ENCODE measurements around the gene GPC6.

Gene GPC6

DNA sequence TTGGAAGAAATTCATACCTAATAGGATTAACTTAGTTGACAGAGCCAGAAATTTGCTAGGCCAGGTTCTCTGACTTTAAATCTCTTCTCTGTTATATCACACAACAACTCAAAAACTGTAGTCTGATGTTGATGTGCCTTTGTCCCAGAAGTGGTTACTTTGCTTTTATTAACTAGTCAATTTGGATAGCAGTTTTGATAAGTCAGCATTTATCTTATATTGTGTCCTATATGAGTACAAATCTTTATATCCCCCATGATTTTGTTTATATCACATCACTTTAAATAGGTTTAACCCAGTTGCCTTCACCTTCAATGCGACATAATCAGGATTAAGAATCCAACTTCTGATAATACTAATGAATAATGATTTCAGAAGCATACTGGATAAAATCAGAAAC, 459.3 kb downstream of the GPC6 start:
- no peak for DNase-seq (ENCODE audit: low spot score)

DNA sequence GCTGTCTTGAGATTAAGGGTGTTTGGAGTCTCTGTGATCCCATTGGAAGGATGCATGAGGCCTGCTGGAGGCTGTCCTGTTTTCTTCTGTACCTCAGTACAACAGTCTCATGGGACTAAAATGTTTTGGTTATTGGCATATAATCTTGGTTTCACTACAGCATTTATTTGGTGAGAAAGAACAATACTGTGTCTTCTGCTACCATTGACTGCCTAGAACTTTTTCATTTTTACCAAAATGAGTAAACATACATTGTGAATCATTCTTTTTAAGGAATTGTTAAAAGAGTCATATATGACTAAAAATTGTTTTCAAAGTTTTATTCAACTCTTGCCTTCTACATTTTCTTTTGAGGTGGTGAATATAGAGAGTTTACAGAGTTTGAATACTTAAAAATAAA, 459.8 kb downstream of the GPC6 start:
- DNase-seq (ENCODE audit: low spot score), result no peak

DNA sequence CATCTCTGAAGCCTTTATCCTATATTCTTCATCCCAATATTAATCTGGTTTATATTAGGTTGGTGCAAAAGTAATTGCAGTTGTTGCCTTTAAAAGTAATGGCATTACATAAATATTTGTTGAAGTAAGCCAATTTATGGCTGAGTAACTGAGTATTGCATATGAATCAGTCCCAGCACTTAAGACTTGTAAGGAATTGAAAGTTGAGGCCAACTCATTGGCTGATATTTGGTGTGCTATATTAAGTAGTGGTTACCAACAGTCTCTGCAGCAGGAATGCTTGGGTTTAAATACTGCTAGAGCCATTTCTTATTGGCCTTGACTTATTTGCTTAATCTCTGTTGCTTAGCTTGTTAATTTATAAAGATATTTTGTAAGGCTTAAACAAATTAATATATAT, 460.7 kb downstream of the GPC6 start:
- DNase-seq (ENCODE audit: low spot score), result no peak

DNA sequence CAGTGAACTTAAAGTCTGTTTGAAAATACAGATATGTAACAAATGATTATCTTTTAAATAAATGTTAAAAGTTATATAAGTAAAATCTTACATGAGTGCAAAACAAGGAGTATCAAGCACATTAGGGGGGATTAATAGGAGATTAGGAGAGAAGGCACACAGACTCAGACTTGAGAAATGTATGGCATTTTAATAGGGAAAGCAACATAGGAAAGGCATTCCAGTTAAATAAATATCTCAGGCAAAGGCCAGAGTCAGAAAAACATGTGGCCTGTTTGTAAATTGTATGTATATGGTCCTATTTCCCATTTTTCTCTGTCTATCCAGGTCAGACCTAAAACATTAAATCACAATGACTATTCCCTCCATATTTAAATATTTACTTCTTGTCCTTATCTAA, 462.7 kb downstream of the GPC6 start:
- no peak for DNase-seq (ENCODE audit: low spot score)

DNA sequence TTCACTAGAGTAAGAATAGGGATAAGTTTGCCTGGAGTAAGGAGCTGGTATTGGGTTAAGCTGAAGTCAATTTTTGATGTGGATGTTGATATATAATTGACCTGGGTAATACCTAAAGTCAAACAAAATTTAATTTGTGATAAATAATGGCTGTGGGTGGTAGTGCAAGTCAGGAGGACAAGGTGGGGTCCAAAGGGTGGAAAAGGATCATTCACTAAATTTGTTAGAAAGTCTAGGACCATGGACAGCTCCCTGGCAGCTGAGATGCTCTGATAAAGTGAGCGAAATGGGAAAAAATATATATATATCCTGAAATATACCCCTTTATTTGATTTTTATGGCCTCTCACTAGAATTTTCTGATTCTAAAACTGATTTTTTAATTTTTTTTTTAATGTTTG, 463.5 kb downstream of the GPC6 start:
- DNase-seq (ENCODE audit: low spot score), result no peak

DNA sequence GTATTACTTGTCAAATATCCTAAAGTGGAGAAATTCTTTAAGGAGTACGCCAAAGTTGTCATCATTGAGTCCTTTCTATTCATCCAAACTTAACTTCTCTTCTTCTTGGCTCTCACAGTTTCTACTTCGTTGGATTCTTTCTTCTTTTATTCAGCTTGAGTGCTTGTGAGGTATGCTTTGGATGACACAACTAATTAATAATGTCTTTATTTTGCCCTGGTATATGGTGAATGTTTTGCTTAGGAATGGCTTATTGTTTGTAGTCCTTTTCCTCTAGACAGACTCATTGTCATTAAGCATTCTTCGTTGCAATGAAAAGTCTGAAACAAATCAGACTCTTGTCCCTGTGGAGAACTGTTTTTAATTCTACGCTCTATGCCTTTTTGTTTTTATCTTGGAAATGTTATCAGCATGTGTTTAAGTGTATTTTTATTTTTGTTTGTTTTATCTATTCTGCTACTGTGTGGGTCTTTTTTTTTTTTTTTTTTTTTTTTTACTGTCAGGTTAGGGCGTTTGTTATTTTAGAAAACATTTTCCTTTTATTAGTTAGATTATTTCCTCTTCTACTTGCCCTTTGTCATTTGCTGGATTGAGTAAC, 471.5 kb downstream of the GPC6 start:
- no peak for DNase-seq (ENCODE audit: low spot score)

DNA sequence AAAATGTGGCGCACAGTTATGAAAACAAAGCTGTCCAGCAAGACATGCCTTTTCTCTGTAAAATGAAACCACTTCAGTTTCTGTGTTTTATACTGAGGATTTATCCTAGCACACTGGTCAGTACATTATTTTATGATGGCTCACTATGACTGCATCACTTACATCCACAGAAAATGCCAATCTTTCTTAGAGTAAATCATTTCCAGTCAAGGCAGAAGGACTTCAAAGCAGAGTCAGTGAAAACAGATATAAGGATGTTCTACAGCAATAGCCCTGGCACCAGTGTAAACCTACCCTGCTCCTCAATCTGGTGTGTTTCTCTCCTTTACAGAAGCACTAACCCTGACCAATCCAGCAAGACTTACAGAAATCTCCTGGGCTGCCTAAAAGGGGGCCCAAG, 473.5 kb downstream of the GPC6 start:
- DNase-seq (ENCODE audit: low spot score), result no peak

DNA sequence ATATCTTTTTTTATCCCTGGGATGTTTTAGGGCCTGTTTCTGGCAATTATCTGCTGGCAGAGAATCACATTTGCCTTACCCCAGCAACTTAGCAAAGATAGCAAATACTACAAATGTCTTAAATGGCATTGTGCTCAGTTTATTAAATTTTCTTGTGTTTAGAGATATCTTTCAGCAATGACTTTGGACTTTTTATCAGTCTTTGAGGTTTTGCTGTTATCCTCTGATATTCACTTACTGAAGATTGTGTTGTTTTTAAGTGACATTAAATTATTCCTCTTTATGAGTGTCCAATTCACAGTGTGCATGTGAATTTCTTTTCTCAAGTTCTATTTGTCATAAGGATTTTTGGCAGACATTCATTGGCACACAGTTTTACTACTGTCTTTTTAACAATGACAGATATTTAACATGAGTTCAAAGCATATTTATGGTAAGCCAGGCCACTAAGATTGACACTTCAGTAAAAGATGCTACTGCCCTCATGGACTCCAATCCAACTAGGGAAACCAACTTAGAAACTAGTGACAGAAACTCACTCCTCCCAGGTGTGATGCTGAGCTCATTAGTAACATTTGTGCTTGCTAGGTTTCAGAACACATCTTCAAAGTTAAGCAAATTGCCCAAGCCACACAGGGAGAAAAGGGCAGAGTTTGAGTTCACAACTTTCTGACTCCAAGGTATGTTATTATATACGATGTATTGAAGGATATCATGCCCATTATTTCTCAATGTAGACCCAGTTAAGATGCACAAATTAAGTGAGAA, 481.9 kb downstream of the GPC6 start:
- no peak for DNase-seq (ENCODE audit: low spot score)

DNA sequence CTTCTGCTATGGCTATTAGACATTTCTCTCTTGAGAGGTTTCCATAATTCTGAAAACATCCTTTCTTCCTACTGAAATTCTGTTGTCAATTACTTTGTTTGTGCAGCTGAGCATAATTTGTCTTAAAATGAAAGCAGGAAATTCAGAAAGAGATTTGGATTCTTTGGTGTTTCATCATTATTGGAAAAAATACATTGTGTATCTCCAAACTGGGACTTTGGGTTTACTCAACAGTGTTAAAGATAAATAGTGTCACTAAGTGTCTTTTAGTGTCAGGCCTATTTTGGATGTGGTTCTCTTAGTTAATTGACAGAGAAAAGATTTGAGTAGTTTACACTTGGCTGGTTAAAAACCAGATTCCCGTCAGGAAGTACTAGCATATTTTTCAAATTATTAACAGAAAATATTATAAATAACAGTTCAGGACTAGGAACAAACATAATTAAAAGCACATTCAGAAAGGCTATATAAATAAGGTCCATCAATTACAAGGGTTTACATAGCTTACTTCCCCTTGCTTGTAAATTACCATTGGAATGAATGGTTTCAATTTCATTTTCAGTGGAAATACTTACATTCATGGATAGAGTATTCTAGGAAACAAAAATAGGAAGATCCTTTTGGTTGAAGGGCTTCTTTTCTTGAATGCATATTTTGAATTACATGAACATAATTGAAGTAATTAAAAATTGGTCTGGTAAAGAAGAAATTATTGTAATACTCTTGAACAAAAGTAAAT, 483.1 kb downstream of the GPC6 start:
- DNase-seq (ENCODE audit: low spot score), result no peak

DNA sequence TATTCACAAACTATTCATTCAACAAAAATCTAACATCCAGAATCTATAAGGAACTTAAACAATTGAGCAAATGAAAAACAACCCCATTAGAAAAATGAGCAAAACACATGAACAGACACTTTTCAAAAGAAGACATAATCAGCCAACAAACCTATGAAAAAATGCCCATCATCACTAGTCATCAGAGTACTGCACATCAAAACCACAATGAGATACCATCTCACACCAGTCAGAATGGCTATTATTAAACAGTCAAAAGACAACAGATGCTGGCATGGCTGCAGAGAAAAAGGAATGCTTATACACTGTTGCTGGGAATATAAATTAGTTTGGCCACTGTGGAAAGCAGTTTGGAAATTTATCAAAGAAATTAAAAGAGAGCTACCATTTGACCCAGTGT, 487.6 kb downstream of the GPC6 start:
- no peak for DNase-seq (ENCODE audit: low spot score)

DNA sequence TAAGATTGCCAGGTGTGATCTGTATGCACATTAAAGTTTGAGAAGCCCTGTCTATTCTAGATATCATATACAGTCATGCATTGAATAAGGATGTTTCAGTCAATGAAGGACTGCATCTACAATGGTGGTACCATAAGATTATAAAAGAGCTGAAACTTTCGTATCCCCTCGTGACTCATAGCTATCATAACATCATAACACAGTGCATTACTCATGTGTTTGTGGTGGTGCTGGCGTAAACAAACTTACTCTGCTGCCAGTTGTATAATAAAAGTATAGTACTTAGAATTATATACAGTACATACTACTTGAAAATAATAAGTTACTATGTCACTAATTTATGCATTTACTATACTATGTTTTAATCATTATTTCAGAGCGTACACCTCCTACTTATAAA, 489.3 kb downstream of the GPC6 start:
- no peak for DNase-seq (ENCODE audit: low spot score)

DNA sequence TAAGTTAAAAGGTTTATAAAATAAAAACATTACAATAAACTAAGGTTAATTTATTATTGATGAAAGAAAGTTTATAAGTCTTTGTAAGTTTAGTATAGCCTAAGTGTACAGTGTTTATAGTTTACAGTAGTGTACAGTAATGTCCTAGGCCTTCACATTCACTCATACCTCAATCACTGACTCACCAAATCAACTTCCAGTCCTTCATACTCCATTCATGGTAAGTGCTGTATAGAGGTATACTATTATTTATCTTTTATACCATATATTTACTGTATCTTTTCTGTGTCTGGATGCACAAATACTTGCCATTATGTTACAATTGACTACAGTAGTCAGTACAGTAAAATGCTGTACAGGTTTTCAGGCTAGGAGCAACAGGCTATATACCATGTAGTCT, 490.0 kb downstream of the GPC6 start:
- no peak for DNase-seq (ENCODE audit: low spot score)

DNA sequence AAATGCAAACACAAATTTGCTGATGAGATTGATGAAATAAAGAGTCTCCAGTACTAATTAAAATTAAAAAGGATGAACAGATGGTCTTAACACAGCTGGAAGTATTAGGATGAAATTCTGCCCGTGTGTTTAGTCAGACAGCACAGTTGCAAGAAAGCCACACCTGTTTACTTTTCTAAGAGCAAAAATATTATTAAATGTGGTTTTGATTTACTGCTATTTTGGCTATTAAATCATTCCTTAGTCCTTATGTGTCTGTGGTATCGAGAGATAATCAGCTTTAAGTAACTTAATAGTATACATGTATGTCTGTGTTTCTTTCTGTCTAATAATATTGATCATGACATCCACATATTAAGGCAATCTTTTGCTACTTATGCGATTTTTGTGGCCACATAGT, 494.9 kb downstream of the GPC6 start:
- DNase-seq (ENCODE audit: low spot score), result no peak

DNA sequence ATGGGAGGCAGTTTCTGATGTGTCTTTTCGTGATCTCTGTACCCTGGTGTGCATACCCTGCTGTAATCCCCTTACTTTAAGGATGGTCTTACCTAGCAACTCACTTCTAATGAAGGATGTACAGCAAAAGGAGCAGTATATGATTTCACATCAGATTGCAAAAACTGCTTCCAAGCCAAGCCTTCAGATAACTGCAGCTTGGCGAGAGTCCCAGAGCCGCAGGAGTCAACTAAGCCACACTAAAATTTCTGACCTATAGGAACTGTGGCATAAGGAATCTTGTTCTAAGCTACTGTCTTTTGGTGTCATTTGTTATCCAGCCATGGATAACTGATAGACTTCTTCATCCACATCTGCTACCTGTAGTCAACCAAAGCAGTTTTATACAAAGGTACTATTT, 496.7 kb downstream of the GPC6 start:
- no peak for DNase-seq (ENCODE audit: low spot score)

DNA sequence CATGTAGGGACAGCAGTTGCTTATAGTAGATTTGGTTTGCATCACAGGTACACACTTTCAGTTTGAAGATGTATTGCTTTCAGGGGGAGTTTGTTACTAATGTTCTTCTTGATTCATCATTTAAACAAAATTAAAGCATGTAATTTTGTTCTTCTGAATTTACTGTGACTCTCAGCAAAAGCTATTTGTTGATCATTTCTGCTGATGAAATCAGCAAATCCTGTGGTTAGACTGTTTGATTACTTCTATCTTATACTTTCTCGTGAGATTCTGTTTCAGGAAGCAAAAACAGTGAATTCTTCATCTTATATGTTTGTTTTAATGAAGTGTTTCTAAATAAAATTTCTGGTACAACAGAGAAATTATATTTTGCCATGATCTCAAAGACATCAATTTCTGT, 497.6 kb downstream of the GPC6 start:
- DNase-seq (ENCODE audit: low spot score), result no peak

DNA sequence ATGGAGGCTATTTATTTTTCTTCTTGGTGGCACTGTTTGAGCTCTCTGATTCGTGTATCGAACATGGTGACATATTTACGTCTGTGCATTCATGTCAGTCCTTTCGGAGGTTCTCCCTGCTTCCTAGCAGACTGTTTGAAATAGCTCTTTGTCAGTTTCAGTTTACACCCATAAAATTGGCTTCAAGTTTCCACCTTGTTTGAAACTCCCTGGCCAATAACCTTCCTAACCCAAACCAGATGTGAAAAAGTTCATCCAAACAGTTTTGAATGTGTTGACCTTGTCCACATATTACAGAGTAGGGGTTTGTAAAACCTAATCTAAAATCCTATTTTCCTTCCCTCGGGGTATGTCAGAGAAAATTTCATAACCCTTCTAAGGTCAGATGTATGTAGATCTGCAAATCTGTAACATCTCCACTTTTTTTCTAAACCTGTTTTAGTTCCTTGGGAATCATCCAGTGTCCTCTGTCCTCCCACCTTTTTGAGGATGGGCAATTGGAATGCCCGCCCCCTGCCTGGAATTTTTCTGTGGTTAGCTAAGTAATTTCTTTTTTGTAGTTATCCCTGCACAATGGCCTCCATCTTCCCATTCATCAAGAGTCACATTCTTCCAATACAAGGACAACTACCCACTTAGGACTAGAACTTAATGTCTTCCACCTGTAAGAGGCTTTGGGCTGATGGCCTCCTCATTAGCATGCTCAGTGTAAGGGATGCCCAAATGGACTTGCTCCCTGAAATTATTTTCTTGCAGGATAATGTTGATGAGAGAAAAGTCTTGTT, 499.8 kb downstream of the GPC6 start:
- no peak for DNase-seq (ENCODE audit: low spot score)

DNA sequence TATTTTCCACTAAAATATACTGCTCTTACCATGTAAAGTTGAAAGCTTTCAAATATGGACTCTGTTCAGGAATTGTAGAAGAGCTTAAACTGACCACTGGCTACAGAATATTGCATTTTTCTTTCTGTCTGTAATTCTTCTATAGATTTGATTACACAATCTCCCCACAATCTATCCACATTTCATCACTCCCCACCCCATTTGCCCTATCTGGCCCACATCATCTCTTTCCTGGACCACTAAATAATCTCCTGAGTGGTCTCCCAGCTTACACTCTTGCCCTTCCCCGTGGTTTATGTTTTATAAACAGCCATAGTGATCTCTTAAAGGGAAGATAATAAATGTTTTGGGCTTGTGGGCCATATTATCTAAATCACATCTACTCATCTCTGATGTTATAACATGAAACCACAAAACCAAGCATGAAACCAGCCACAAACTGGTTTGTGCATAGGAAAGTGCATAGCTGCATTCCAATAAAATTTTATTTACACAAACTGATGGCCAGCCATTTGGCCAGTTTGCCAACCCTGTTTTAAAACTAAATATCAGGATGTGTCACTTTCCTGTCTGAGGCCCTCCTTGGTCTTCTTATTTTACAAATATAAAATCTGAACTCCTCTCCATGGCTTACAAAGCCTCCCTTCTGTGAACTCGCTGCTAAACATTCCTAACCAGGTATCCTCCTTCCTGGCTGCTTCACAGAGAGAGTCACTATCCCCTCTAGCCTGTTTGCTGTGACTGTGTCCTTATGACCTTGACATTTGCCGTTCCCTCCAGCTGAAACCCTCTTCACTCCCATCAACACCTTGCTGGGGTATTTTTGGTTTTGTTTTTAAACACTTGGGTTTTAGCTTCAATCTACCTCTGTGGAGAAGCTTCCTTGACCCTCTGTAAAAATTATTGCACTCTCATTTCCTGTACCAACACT, 500.9 kb downstream of the GPC6 start:
- no peak for DNase-seq (ENCODE audit: low spot score)

DNA sequence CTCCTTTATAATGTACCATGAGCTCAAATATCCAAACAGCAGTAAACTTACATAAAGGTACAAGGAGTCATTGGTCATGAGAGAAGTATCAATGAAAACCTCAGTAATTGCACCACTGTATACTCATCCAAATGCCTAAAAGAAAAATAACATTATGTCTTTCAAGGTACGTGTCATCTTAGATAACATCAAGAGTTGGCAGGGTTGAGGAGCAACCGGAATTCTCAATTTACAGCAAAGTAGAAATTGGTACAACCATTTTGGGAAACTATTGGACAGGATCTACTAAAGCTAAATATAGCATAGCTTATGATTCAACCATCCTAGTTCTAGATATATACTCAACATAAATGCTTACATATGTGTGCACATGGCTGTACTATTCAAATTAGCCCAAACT, 502.8 kb downstream of the GPC6 start:
- no peak for DNase-seq (ENCODE audit: low spot score)

DNA sequence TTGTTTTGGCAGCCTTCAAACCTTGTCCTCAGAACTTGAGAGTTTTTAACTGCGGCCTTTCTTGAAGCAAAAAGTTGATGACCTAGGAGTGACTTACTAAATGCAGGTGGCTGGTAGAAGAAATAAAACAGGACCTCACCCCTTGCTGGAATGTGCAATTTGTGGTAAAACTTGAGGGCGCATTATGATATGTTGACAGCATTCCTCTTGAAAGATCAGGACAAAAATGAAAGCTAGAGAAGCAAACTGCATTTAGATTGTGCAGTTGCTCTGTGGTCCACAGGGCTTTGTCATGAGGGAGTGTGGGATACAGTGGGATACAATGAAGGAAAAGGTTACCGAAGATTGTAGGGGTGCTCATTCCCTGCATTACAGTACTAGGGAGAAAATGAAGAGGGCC, 504.2 kb downstream of the GPC6 start:
- no peak for DNase-seq (ENCODE audit: low spot score)

DNA sequence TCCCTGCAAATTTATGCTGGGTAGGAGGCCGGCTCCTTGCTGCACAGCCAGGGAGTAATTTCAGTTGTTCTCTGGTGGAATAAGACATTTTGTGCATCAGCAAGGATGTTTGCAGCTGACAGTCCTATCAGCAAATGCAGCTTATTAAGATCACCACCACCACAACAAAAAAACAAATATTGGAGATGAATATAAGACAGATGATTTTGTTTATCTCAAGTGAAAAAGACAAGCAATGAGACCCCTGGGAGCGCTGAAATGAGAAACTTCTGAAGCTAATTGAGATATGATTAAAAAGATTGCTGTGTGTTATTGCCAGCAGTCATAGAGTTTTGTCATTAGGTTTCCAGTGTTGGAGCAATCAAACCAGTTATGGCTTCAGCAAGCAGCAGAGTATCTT, 505.6 kb downstream of the GPC6 start:
- no peak for DNase-seq (ENCODE audit: low spot score)

DNA sequence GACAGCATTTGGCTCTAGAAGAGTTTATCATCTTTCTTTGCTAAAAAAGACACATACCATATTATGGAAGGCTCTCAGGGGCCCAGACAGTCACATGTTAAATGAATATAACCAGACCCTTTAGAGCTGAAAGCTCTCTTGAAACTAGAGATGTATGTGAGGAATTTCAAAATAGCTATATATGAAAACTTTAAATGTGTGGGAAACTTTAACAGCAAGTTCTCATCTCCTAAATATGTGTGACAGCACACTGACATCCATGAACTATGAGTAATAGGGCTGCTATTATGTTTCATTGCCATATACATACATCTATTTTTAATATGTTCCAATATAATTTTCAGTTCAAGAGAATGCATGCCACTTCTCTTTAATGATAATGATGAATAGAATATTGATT, 509.5 kb downstream of the GPC6 start:
- no peak for DNase-seq (ENCODE audit: low spot score)

DNA sequence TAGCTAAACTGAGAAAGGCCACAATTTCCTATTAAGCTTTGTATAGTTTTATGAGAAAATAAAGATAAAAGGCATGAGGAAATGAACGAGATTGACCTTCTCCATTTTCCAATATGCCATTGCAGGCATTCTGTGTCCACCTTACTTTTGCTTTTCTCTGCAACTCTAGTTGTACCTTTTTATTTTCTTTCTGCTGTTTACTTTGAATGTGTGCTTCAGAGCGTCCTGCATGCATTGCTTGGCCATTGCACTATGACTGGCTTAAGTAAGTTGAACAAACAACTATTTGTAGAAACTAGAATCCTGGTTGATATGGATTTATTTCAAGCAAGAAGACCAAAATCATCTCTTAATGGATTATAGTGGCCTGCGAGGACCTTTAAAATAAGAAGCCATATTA, 510.3 kb downstream of the GPC6 start:
- no peak for DNase-seq (ENCODE audit: low spot score)

All from D341Med (cell line).